ENCODE measurements around the gene CDS2. TPM values are rescaled to one million over a fixed set of nuclear protein-coding genes. Genes with fewer than 3 reads are reported as not detected.
"Not testable (repeated sequence)": the region's sequence is repeated elsewhere in the genome, so short reads cannot be mapped to it uniquely, and the experiment has no call there.

The CDS2 gene
- 12.0 and 12.7 TPM in 2 replicates for total RNA-seq (2014; rRNA removed; shearing (Covaris generic))

- DNase-seq (ENCODE audit: low spot score) = peak; percentile 100
- in situ Hi-C loops (cut with HindIII; ENCODE audit: low sequenced_read_pairs) = no loop called here
Measured at GRCh38 chr20:5126512-5127203, at the start of gene CDS2. TSS of gene CDS2 (plus strand) at chr20:5127008. CDS start at chr20:5127093, 85 bp downstream.

DNA sequence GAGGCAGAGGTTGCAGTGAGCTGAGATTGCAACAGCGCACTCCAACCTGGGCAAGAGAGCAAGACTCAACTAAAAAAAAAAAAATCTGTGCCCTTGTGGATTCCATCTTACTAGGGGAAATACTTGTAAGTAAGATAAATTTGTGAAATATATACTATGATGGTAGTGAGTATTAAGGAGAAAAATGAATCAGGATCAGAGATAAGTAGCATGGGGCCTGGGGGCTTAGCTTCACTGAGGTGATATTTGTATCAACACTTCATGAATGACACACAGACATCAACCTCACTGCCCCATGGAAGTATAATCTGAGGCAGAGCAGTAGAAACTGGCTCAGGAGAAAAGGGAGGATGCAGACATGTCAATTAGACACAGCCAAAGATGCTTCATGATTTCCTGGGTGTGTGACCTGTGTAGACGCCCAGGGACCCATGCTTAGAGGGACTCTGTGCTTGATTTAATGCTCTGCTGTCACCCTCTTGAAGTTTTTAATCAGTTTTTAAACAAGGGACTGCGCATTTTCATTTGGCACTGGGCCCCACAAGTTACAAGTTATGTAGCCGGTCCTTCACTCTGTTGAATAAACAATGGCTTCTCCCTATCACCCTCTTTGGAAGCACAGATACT lies 48.9 kb upstream of the CDS2 start:
- in situ Hi-C loops (cut with HindIII; ENCODE audit: low sequenced_read_pairs) = no loop called here

DNA sequence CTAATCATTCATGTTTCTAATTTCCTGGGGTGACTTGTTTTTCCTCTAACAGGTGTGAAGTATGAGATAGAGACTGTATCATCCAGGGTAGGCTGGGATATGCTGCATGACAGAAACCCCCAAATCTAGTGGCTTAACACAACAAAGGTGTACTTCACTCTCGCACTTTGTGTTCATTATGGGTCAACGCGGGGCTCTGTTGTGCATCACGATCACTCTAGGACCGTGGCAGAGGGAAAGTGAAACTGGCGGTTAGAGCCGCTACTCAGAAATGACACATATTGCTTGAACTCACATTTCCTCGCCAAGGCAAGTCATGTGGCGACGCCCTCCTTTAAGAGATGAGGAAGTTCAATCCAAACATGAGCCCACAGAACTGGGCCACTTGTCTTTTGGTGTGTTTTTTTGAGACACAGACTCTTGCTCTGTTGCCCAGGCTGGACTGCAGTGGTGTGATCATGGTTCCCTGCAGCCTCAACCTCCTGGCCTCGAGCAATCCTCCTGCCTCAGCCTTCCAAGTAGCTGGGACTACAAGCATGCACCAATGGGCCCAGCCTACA lies 48.3 kb upstream of the CDS2 start:
- in situ Hi-C loops (cut with HindIII; ENCODE audit: low sequenced_read_pairs) = no loop called here

More for the DNA sequence above, 48.9 kb upstream of the CDS2 start:
- no peak for DNase-seq (ENCODE audit: low spot score)

GRCh38 chr20:5080384-5080877 lies 46.4 kb upstream of the CDS2 start:
- DNase-seq (ENCODE audit: low spot score) = no peak
- in situ Hi-C loops (cut with HindIII; ENCODE audit: low sequenced_read_pairs) = no loop called here

More for the DNA sequence above, 48.3 kb upstream of the CDS2 start:
- no peak for DNase-seq (ENCODE audit: low spot score)

- in situ Hi-C loops (cut with HindIII; ENCODE audit: low sequenced_read_pairs) = no loop called here
- no peak for DNase-seq (ENCODE audit: low spot score)
Measured at GRCh38 chr20:5085380-5085779, 41.4 kb upstream of the CDS2 start.

DNA sequence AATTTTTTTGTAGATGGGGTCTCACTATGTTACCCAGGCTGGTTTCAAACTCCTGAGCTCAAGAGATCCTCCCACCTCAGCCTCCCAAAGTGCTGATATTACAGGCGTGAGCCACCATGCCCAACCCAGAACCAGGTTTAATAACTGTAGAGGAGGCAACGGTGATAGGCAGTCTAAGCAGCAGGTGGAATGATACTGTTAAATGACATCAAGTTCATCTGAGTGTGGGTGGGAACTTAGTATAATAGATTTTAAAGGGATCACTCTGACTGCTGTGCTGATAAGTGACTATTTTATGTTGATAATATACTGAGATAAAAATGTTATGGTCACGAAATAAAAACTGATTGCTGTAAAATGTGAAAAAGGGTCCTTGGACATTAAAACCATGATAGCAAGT lies 38.1 kb upstream of the CDS2 start:
- in situ Hi-C loops (cut with HindIII; ENCODE audit: low sequenced_read_pairs) = no loop called here

GRCh38 chr20:5090191-5090590 lies 36.6 kb upstream of the CDS2 start:
- in situ Hi-C loops (cut with HindIII; ENCODE audit: low sequenced_read_pairs) = no loop called here
- DNase-seq (ENCODE audit: low spot score) = no peak

More for the DNA sequence above, 38.1 kb upstream of the CDS2 start:
- DNase-seq (ENCODE audit: low spot score) = no peak

DNA sequence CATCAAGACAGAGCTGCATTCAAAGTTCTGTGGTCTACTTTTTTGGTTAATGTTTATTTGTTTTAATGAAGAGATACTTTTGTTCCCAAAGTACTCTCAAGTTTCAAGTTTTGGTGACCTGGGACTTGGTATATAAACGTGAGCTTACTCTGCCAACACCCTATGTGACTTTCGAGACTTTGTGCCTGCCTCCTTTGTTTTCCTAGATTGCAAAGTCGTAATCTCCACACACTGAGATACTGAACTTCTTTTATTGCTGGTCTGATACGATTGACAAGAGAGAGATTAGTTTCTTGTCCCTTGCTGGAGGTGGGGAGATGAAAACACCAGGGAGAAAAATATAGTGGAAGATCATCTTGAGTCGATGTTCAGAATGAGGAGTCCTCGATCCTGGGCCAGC lies 34.9 kb upstream of the CDS2 start:
- no peak for DNase-seq (ENCODE audit: low spot score)
- in situ Hi-C loops (cut with HindIII; ENCODE audit: low sequenced_read_pairs) = no loop called here

GRCh38 chr20:5092765-5093339 lies 34.0 kb upstream of the CDS2 start:
- in situ Hi-C loops (cut with HindIII; ENCODE audit: low sequenced_read_pairs) = no loop called here
- DNase-seq (ENCODE audit: low spot score) = no peak

- in situ Hi-C loops (cut with HindIII; ENCODE audit: low sequenced_read_pairs) = no loop called here
- no peak for DNase-seq (ENCODE audit: low spot score)
Measured at GRCh38 chr20:5095454-5095853, 31.4 kb upstream of the CDS2 start.

DNA sequence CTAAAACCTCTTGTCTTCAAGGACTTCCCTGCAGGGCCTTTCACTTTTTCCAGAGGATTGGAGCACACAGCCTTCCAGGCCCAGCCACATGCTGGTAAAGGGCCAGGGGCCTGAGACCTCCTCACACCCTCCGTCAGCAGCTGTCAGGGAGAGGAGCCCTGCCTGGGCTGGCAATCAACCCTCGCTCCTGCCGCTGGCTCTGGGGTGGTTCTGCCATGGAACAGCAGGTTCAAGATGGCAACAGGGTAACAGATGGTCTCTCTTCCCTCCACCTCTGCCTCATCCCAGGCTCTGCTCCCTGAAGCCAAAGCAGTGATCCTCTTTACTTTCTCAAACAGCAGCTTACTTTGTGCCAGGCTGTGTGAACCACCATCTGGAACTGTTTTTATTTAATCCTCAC lies 30.9 kb upstream of the CDS2 start:
- in situ Hi-C loops (cut with HindIII; ENCODE audit: low sequenced_read_pairs) = no loop called here
- no peak for DNase-seq (ENCODE audit: low spot score)

DNA sequence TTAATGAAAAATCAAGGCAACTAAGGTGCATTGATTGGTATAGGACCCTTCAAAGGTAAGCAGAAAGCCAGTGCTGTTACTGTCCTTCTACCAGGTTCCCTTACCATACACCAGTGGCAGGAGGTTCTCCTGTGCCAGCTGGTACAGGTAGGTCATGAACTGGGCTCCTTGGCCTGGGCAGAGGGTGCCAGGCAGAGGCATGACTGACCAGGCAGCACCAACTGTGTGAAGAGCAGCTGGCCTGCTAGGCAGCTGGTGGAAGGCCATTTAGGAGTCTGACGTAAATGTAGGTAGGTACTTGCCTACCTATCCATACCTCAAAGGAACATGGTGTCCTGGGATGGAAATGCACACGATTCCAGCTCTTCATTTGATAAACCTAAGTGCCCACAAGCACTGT lies 30.3 kb upstream of the CDS2 start:
- DNase-seq (ENCODE audit: low spot score) = no peak
- in situ Hi-C loops (cut with HindIII; ENCODE audit: low sequenced_read_pairs) = no loop called here

- in situ Hi-C loops (cut with HindIII; ENCODE audit: low sequenced_read_pairs); DNase-seq (ENCODE audit: low spot score): not testable (repeated sequence)
Measured at GRCh38 chr20:5099009-5099408, 27.8 kb upstream of the CDS2 start.

- in situ Hi-C loops (cut with HindIII; ENCODE audit: low sequenced_read_pairs); DNase-seq (ENCODE audit: low spot score): not testable (repeated sequence)
Measured at GRCh38 chr20:5099909-5100308, 26.9 kb upstream of the CDS2 start.

DNA sequence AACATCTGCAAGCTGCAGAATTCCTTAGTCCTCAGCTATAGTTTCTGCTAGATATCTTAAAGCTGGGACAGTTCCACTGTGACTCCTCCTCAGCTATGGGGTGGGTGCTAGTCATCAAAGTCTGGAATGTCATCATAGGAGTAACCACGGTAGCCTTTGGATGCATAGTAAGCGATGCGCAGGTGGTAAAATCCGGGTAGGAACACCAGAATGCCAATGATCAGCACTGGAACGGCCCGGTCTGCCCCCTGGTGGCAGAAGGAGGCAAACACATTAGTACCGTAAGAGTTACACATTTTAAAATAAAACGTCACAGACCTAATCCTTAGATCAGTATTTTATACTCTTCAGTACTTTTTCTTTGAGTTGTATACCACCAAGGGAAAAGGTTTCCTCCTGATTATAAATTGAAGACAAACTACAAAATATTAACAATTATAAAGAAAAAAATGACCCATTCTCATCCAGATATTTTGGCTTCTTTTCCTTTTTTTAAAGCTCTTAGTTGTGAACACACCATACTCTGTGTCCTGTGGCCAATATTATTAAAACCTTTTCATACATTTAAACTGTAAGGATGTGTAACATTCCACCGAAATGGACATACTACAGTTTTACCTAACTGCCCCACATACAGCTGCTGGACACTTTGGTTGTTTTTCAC lies 26.0 kb upstream of the CDS2 start:
- in situ Hi-C loops (cut with HindIII; ENCODE audit: low sequenced_read_pairs) = no loop called here
- DNase-seq (ENCODE audit: low spot score) = peak; percentile 84

GRCh38 chr20:5104479-5104878 lies 22.3 kb upstream of the CDS2 start:
- in situ Hi-C loops (cut with HindIII; ENCODE audit: low sequenced_read_pairs) = no loop called here
- no peak for DNase-seq (ENCODE audit: low spot score)

GRCh38 chr20:5109276-5109675 lies 17.5 kb upstream of the CDS2 start:
- DNase-seq (ENCODE audit: low spot score) = no peak
- in situ Hi-C loops (cut with HindIII; ENCODE audit: low sequenced_read_pairs) = no loop called here

GRCh38 chr20:5113615-5113986 lies 13.2 kb upstream of the CDS2 start:
- in situ Hi-C loops (cut with HindIII; ENCODE audit: low sequenced_read_pairs) = no loop called here

DNA sequence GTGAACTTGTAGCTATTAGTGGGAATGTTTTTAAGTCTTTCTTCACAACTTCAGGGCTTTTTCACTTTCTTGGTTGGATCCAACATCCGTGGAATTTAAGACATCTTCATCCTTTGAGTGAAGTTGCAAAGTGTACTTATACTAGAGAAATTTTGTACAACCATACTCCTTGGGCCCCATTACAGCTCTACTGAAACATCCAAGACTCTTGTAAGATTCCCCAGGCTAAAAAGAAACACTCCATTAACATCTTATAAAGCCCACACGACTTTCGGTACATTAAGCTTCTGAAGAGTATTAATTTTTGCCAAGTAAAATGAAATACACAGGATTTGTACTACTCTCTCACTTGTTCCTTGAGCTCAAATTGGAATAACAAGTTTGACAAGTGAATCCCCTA lies 12.4 kb upstream of the CDS2 start:
- no peak for DNase-seq (ENCODE audit: low spot score)
- in situ Hi-C loops (cut with HindIII; ENCODE audit: low sequenced_read_pairs) = no loop called here

More at GRCh38 chr20:5113615-5113986, 13.2 kb upstream of the CDS2 start:
- no peak for DNase-seq (ENCODE audit: low spot score)

GRCh38 chr20:5116875-5117274 lies 9.9 kb upstream of the CDS2 start:
- in situ Hi-C loops (cut with HindIII; ENCODE audit: low sequenced_read_pairs) = no loop called here
- DNase-seq (ENCODE audit: low spot score) = no peak
